HG02973 (cell line): ENCODE results near the gene NCL.
"Not testable (repeated sequence)": the region's sequence is repeated elsewhere in the genome, so short reads cannot be mapped to it uniquely, and the experiment has no call there.

Experiments used
- ATAC-seq: cut with Tn5 transposase; IDR thresholded peaks from one replicate; pipeline ENCODE4 v1.9.1; 2021; ENCODE audit warnings: moderate library complexity; ENCODE audit not compliant: unreplicated experiment

Gene NCL

GRCh38 chr2:231431606-231432005 lies 32.7 kb downstream of the NCL start:
- ATAC-seq = no peak

DNA sequence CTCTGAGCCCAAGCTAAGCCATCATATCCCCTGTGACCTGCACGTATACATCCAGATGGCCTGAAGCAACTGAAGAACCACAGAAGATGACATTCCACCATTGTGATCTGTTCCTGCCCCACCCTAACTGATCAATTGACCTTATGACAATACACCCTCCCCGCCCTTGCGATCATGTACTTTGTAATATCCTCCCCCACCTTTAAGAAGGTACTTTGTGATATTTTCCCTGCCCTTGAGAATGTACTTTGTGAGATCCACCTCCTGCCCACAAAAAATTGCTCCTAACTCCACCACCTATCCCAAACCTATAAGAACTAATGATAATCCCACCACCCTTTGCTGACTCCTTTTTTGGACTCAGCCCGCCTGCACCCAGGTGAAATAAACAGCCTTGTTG lies 33.8 kb downstream of the NCL start:
- not testable (repeated sequence) for ATAC-seq

- no peak for ATAC-seq
These were observed 34.4 kb downstream of the NCL start for GRCh38 chr2:231429901-231430300.

- ATAC-seq = no peak
These were observed 35.1 kb downstream of the NCL start for GRCh38 chr2:231429152-231429551.

DNA sequence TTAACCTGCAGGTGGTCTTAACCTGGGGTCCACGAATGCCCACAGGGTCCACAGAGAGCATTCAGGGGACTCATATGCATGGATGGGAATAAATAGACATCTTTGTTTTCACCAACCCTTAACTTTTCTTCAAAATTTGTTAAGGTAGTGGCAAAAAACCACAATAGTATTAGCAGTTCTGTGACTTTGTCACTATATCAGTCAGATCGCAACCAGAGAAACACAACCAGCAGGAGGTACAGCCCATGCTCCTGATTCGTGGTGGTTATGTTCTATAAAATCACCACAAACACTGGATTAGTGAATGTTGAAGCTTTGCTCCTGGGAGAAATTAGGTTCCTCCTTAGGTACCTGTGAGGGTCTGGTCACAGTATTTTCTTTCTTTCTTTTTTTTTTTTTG lies 37.2 kb downstream of the NCL start:
- no peak for ATAC-seq

DNA sequence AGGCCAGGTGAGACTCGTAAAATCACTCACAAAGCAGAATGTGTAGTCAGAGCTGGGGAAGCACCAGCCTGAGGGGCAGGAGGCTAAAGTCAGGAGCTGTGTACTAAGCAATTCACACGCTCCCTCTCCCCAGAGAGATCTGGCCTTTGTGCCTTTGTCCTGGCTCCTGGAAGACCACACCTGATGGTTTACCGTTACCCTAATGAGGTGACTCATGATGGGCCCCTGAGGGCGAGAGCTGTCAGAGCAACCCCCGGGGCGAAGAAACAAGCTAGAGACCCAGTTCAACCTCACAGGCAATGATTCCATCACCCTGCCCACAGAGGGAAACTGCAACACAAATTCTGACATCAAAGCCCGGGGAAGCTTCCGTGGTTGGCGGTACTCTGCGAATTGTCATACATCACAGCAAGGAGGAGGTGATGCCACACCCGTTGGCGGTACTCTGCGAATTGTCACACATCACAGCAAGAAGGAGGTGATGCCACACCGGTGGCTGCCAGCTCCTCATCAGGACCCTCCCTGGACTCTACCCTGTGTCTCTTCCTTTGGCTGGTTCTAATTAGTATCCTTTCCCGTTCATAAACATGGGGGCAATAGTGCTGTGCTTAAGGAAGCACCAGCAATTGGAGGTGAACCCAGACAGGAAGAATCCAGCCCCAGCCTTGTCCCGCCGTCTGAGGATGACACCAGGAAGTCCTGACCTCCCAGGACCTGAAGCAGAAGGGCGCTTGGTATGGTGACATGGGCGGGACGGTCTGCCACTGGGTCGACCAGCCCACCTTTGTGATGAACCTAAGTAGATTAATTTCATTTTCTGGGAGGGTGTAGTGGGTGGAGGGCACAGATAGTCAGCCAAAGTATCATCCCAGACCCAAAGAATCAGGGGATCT lies 38.2 kb downstream of the NCL start:
- ATAC-seq = no peak

DNA sequence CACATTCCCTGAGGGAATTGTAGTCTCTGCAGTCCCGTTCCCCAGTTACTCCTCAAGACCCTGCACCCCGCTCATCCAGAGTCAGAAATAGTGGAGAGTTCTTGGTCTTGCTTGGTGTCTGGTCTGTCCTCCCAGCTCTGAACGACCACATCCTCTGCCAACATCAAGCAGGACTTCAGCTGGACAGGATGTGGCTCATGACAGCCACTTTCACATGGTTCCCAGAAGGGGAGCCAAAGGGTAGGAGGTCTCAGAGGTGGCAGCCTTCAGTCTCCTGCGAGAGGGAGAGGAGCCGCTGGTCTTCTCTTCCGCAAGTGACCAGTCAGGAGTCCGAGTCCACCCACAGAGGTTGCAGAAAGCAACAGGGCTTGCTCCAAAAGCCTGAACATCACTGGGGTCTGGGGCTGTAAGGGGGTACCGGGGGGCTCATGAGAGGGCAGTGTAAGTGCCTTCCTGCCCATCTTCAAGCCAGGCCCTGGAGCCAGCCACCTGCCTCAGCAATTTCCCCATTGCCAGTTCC lies 38.9 kb downstream of the NCL start:
- no peak for ATAC-seq

DNA sequence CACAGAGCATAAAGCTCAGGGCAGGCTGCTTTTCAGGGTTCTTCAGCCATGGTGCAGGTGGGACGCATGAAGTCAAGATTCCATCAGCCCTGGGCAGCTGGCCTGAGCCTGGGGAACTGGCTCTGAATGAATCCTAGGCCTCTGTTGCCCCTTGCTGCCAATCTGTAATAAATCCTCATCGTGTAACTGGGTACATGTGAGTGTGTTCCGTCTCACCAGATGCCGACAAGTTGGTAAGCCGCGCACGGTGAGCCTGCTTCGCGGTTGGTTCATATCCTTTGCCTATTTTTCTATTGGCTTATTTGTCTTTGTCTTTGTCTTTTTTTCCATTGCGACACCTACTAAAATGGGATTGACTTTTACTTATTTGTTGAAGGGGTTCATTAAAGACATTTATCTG lies 41.1 kb downstream of the NCL start:
- no peak for ATAC-seq

DNA sequence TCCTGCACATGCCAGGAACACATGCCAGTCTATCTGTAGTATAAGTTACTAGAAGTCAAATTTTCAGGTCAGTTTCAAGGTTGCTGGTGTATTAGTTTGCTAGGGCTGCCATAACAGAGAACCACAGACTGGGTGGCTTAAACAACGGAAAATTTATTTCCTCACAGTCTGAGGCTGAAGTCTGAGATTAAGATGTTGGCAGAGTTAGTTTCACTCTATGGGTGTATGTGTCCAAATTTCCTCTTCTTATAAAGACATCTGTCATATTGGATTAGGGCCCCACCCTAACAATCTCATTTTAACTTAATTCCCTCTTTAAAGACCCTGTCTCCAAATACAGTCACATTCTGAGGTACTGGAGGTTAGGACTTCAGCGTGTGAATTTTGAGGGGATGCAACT lies 42.2 kb downstream of the NCL start:
- no peak for ATAC-seq

GRCh38 chr2:231421051-231421580 lies 43.2 kb downstream of the NCL start:
- ATAC-seq = no peak

DNA sequence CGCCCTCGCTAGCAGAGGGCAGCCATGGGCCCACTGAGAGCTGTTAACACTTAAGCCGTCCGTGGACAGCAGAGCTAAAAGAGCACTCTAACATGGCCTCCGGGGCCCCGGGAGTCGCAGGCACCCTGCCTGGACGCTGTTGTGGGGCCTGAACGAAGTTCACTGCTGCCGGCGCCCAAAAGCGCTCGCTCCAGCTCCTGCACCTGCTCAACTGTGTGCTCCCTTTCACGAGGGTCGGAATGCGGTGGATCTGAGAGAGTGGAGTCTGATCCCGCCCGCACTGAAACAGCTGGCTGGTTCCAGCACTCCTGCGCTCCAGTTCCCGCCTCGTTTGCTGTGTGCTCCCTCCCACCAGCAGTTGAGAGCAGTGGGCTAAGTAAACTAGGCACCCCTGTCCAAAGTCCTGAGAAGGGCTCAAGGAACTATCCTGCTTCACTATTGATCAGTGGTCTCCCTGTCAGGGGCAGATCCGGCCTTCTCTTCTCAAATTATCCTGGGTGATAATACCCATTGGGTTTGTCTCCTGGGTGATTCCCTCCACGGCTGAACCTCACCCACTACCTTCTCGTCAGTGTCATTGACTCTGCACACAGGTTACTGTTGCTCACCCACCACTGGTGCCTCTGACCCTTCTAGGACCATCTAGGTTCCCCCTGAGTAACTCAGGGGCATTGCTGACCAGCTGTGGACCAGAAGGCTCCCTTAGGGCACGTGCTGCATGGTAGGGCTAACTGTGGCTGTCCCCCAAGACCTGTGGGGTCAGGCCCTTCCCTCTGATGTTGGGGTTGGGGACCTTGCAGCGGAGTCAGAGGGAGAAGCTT lies 45.3 kb downstream of the NCL start:
- ATAC-seq = no peak

DNA sequence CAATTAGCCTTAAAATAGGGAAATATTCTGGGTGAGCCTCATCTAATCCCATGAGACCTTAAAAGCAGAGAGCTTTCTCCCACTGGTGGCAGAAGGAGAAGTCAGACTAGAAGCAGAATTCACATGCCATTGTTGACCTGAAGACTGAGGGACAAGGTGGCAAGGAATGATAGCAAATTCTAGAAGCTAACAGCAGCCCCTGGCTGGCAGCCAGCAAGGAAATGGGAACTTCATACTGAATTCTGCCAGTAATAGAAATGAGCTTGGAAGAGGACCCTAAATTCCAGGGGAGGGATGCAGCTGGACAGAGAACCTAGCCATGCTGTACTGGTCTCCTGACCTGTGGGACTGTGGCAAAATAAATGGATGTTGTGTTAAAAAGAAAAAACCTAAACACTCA lies 49.3 kb downstream of the NCL start:
- ATAC-seq = no peak

- ATAC-seq = no peak
These were observed 50.3 kb downstream of the NCL start for GRCh38 chr2:231413921-231414476.

- ATAC-seq = no peak
These were observed 50.8 kb downstream of the NCL start for GRCh38 chr2:231413456-231413855.

DNA sequence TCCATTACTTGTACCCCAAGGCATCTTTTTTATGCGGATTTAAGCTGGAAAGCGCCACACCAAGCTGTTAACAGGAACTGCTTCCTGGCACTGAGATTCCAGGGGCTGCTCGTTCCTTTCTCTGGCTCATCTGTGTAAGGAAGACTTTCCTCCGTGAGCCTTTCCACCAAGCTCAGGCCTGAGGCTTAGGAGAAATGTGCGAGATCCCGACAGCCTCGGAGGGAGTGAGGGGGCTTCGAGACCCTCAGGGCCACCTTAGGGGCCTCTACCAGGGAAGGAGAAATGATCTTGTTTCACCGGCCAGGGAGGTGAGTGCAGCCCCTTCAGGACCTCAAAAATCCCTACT lies 51.7 kb downstream of the NCL start:
- no peak for ATAC-seq

DNA sequence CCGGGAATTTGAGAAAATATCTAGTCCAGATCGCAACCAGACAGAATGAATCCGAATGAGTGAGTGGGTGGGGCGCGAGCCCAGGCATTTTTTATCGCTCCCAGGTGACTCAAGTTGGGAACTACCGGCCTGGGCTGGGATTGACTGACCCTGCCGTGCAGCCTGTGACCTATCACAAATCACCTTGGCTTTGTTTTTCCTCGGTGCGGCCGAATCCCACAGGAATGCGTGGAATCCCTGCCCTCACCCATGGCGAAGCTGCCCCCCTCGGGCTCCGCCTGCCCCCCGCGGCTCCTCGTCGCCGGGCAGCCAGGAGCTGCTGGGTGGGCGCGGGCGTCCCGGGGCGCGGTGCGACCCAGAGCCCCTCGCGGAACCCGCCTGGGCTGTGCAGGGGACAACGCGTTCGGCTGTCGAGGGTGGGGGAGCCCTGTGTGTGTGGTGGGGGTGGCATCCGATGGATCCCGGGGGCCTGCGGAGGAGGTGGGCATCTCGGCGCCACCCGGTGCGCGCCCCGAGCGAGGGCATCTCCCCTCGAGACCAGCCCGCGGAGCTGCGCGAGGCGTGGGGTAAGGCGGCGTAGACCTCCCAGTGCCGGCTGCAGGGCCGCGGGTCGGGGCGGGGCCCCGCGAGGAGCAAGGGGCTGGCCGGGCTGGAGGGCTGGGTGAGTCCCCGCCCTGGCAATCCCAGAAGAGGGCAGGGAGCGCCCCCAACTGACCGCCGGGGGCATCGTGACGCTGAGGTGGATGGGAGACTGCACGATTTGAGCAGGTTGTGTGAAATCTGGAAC lies 52.3 kb downstream of the NCL start:
- ATAC-seq = peak; percentile 97

- ATAC-seq = no peak
These were observed 53.0 kb downstream of the NCL start for GRCh38 chr2:231411237-231411636.

DNA sequence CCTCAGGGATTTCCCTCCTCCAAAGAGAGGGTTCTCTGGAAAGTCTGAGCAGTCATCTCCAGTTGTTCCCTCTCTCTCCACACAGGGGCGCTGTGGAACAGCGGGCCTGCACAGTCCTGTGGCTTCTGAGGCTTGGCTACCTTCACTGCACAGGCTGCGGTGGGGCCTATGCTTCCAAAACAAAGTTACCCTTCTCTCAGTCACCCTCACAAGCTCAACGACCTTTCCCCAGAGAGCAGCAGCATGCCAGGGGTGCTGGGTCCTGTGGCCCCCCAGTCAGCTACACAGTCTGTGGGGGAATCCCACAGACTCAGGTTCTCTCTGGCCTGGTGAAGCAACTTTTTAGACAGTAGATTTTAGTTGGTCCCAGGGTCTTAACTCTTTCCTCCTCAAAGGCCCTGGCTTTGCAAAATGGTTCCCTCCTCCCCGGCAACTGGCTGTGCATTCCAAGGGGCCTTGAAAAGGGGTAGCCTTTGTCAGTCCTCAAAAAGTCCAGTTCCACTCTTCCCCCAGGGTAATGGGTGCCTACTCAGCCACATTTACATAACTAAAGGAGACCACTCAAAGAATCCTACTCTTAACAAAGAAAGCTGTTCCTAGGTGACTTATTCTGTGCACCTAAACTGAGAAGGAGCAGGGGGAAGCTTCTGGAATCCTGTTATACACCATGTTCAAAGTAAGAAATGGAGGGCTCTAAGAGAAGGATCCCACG lies 53.8 kb downstream of the NCL start:
- ATAC-seq = no peak

- no peak for ATAC-seq
These were observed 54.5 kb downstream of the NCL start for GRCh38 chr2:231409776-231410175.

DNA sequence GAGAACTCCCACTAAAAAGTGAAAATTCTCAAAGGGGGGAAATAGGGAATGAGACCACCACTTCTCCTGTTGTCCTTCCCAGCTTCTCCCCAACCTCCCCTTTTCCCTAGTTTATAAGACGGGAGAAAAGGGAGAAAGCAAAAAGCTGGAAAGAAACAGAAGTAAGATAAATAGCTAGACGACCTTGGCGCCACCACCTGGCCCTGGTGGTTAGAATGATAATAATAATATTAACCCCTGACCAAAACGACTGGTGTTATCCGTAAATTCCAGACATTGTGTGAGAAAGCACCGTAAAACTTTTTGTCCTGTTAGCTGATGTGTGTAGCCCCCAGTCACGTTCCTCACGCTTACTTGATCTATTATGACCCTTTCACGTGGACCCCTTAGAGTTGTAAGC lies 56.0 kb downstream of the NCL start:
- not testable (repeated sequence) for ATAC-seq
